Thyroid gland (tissue), 4 donors: ENCODE measurements around the gene PYGM. TPM values are rescaled to one million over a fixed set of nuclear protein-coding genes. Genes with fewer than 3 reads are reported as not detected.

Source experiments
- DNase-seq, 2 donors: peaks; one replicate each; pipeline ENCODE4 v3.0.0-alpha.2; 2019
- H3K27ac ChIP-seq, 3 donors: fragments of 200-600 bp; sonication (generic); 1 replicate in 2 of 3; 2 replicates in 1 of 3; pipeline ENCODE4 v1.5.1; 2016 to 2019; ENCODE audit warnings: mild to moderate bottlenecking in 1 of 3, moderate library complexity in 1 of 3
- H3K27me3 ChIP-seq: fragments of 200-600 bp; sonication (generic); one replicate; pipeline ENCODE4 v1.5.1; 2019
- H3K36me3 ChIP-seq, 2 donors: fragments of 200-600 bp; sonication (generic); one replicate each; pipeline ENCODE4 v1.5.1; 2016 to 2019
- H3K4me1 ChIP-seq, 2 donors: fragments of 200-600 bp; sonication (generic); one replicate each; pipeline ENCODE4 v1.5.1; 2017 to 2019
- H3K4me3 ChIP-seq, 3 donors: fragments of 200-600 bp; sonication (generic); replicated peaks in 1 of 3; 1 replicate in 2 of 3; 2 replicates in 1 of 3; pipeline ENCODE4 v1.5.1; 2016; ENCODE audit warnings: mild to moderate bottlenecking in 1 of 3
- H3K9me3 ChIP-seq: fragments of 200-600 bp; sonication (generic); one replicate; pipeline ENCODE4 v1.5.1; 2017
- CTCF ChIP-seq, 6 experiments: fragments of 200-600 bp in 3 of 6; fragments of 450-650 bp in 3 of 6; sonication (generic) in 3 of 6; IDR thresholded peaks; one replicate each; pipeline ENCODE4 v1.5.1; 2016 to 2019; ENCODE audit warnings: antibody characterized with exemption in 6 of 6, mild to moderate bottlenecking in 2 of 6, inconsistent platforms in 1 of 6, moderate library complexity in 1 of 6
- POLR2A ChIP-seq, 2 donors: fragments of 450-650 bp; IDR thresholded peaks; one replicate each; pipeline ENCODE4 v1.6.1; 2017; ENCODE audit warnings: antibody characterized with exemption in 2 of 2, mild to moderate bottlenecking in 2 of 2, moderate library complexity in 1 of 2
- WGBS, 2 donors: methylation state at CpG; one replicate each; pipeline ENCODE4 v1.1.5; 2017; 5-methylcytosine and 5-hydroxymethylcytosine counted together
- intact Hi-C: fragments of 100-400 bp; cut with DNase I; formaldehyde crosslinking; loops from one replicate; pipeline ENCODE4 v1.15.1; 2023
- total RNA-seq, 4 donors: library from RNA; depleted of rRNA; stranded (reverse); fragments of >200 nt; gene quantifications; one replicate each; pipeline ENCODE4 v1.2.3, GENCODE V29; 2016

PYGM gene
- total RNA-seq, 4 donors from 2014 or later, result 4.3 to 14.8 (median 6.7) TPM

GRCh38 chr11:64718084-64718779 is 41.5 kb downstream of the PYGM start:
- H3K27me3 ChIP-seq, result no peaks in the 10 kb centered on the region
- WGBS, 2 donors, result 80% methylated on average over 15 of the region's 15 CpGs

GRCh38 chr11:64717268-64717578 is 42.6 kb downstream of the PYGM start:
- Histone ChIP-seq H3K27ac (no peak overlapping the region), H3K9me3 (no peaks in the 10 kb centered on the region), H3K4me1 (peaks cover 0 to 12% of the 10 kb centered on the region in 2 donors), H3K4me3 (no peak overlapping the region), H3K36me3 (no peaks in the 10 kb centered on the region), H3K27me3 (peaks cover 5% of the 10 kb centered on the region)
- TF ChIP-seq POLR2A (IDR thresholded peaks at IDR 0.05) (no peak), CTCF (IDR thresholded peaks at IDR 0.05) (no peak)
- 68 to 73% methylated on average over 4 of the region's 4 CpGs for WGBS, 2 donors
- intact Hi-C loops, result no loop called here
- DNase-seq, result no peak

More at GRCh38 chr11:64718084-64718779, 41.5 kb downstream of the PYGM start:
- H3K9me3 ChIP-seq, result no peaks in the 10 kb centered on the region
- DNase-seq, result no peak
- H3K4me3 ChIP-seq, result no peak overlapping the region
- no peaks in the 10 kb centered on the region for H3K36me3 ChIP-seq
- peaks cover 0 to 2% of the 10 kb centered on the region in 2 donors for H3K4me1 ChIP-seq
- no peak overlapping the region for H3K27ac ChIP-seq
- TF ChIP-seq CTCF (IDR thresholded peaks at IDR 0.05), result no peak
- no peak for TF ChIP-seq POLR2A (IDR thresholded peaks at IDR 0.05)
- intact Hi-C loops, result no loop called here

GRCh38 chr11:64716473-64717267 is 43.1 kb downstream of the PYGM start:
- TF ChIP-seq CTCF (IDR thresholded peaks at IDR 0.05) (no peak), POLR2A (IDR thresholded peaks at IDR 0.05) (no peak)
- 47 to 54% methylated on average over 18 to 21 of the region's 21 CpGs for WGBS, 2 donors
- Histone ChIP-seq H3K4me3 (no peak overlapping the region), H3K27me3 (peaks cover 10% of the 10 kb centered on the region), H3K36me3 (no peaks in the 10 kb centered on the region), H3K9me3 (no peaks in the 10 kb centered on the region), H3K27ac (no peak overlapping the region), H3K4me1 (peaks cover 0 to 13% of the 10 kb centered on the region in 2 donors)
- intact Hi-C loops, result no loop called here
- no peak for DNase-seq

- Histone ChIP-seq H3K9me3 (no peaks in the 10 kb centered on the region), H3K27me3 (peaks cover 10% of the 10 kb centered on the region), H3K27ac (no peak overlapping the region), H3K4me3 (no peak overlapping the region), H3K36me3 (no peaks in the 10 kb centered on the region), H3K4me1 (peaks cover 0 to 19% of the 10 kb centered on the region in 2 donors)
- DNase-seq, result no peak
- TF ChIP-seq POLR2A (IDR thresholded peaks at IDR 0.05), result no peak
- TF ChIP-seq CTCF (IDR thresholded peaks at IDR 0.05), result no peak
- intact Hi-C loops, result no loop called here
- 57 to 60% methylated on average over 12 to 13 of the region's 13 CpGs for WGBS, 2 donors
Observed at GRCh38 chr11:64715756-64716472, 43.9 kb downstream of the PYGM start.
